Measurements from ENCODE around the gene PROZ.
A peak's percentile ranks its signal among the peaks of the same experiment; 100 is the strongest.

Gene PROZ

DNA sequence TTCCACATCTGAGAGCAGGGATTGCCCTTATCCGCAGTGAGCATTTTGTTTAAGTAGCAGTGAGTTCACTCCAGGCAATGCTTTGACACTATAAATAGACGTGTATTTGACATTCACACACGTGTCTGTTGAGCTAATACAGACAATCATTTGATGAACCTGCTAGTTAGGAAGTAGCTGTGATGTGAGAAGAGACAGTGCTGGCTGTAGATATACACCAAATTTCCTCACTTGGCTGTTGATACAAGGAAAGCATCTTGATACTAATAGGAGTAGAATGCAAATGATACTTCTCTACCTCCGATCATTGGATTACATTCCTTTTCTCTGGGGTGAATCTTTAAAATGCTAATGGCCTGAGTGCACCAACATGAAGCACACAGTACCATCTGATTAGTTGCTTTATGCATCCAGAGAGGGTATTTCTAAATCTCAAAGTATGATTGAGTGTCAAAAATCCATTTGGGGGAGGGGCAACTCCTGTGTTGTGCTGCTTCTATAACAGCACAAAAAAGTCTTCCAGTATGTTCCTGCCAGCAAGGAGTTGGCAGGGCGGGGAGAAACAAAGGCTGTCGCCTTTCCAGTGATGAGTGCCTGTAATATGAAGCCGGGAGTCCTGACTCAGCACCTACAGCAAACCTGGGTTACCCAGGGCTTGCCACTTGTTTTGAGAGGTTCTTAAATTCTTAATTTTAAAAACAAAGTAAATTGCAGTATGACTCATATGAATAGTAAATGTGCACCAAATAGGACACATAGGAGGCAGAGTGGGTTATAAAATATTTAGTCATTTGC, 58.0 kb downstream of the PROZ start:
- TF ChIP-seq CTCF (conservative IDR thresholded peaks at IDR 0.05) (no peak), ZFX (IDR thresholded peaks at IDR 0.05) (no peak)
- H3K27ac ChIP-seq, result peak overlapping the region; percentile 78

DNA sequence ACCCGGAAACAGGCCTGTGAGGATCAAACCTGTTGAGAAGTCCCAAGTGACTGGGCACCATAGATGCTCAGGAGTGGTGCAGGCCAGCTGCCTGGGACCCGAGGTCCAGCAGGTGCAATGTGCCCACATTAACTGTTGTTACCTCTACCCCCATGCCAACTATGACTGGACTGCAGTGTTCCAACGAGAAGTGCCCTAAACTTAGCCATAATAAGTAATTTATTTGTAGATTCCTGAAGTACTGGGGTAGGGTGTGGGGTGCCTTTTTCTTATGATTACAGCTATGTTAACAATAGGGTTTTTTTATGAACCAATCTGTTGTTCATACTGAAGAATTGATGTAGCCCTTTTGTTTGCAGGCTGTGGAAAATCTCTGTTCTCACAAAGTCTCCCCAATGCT, 60.1 kb downstream of the PROZ start:
- no peak for TF ChIP-seq ZFX (IDR thresholded peaks at IDR 0.05)
- no peak for TF ChIP-seq CTCF (conservative IDR thresholded peaks at IDR 0.05)
- peak overlapping the region; percentile 46; the same call in 1 of the 2 replicates for H3K27ac ChIP-seq

GRCh38 chr13:113219256-113219940, 61.0 kb downstream of the PROZ start:
- no peak overlapping the region for H3K27ac ChIP-seq
- TF ChIP-seq ZFX (IDR thresholded peaks at IDR 0.05) (no peak), CTCF (conservative IDR thresholded peaks at IDR 0.05) (no peak)

- TF ChIP-seq CTCF (conservative IDR thresholded peaks at IDR 0.05), result no peak
- TF ChIP-seq ZFX (IDR thresholded peaks at IDR 0.05), result no peak
- no peak overlapping the region for H3K27ac ChIP-seq
These were observed 61.7 kb downstream of the PROZ start for GRCh38 chr13:113220141-113220598.

GRCh38 chr13:113220877-113221276, 62.4 kb downstream of the PROZ start:
- no peak overlapping the region for H3K27ac ChIP-seq
- TF ChIP-seq CTCF (conservative IDR thresholded peaks at IDR 0.05), result no peak
- TF ChIP-seq ZFX (IDR thresholded peaks at IDR 0.05), result no peak
